ENCODE results near the gene NELFA.

Gene NELFA

DNA sequence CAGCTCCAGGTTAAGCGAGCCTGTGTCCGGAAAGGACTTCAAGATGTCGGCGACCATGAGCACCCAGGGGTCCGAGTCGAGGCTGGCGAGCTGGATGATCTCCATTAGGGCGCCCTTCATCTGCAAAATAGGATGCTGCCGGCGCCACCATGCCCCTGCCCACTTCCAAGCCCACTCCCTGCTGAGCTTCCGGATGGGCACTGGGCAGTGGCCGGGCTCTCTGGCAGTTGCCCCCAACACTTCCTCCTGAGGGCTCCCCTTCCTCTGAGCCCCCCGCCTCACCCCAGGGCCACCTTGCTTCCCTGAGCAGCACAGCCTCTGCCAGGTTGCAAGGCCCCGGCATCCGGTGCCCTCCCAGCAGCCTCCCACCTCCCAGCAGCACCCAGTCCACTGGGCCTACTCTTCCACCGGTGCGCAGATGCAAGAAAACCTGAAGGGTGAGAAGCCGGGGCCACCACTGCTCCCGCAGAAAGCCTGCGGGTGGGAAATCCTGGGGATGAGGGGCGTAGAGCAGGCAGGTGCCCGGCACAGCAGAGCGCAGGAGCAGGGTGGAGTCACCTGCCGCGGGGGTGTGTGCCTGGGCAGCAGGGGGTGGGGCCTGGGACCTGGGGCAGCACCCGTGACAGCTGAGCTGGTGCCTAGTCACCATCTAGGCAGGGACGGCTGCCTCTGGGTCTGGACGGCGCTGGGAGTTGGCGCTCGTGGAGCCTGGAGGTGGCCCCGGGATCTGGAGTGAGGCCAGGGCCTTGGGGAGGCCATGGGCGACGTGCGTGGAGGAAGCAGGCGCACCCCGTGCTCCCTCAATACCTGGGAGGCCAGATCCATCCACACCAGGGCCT lies 17.0 kb downstream of the NELFA start:
- peaks cover 60% of the 10 kb centered on the region for H3K36me3 ChIP-seq (ENCODE audit: insufficient read depth, insufficient read length, low read length)
- TF ChIP-seq YY1 (IDR thresholded peaks at IDR 0.05; ENCODE audit: insufficient read depth, insufficient read length) (no peak), SUZ12 (IDR thresholded peaks at IDR 0.05; ENCODE audit: extremely low read depth, insufficient read depth, insufficient read length) (no peak), ZNF274 (IDR thresholded peaks at IDR 0.05; ENCODE audit: low read depth, low read length) (no peak)
- H3K9ac ChIP-seq (ENCODE audit: insufficient read length, low read depth), result no peak overlapping the region
- DNase-seq (ENCODE audit: low read depth, low spot score), result no peak
- H3K4me1 ChIP-seq (ENCODE audit: insufficient read depth, insufficient read length), result peaks cover 10% of the 10 kb centered on the region
- H3K27me3 ChIP-seq (ENCODE audit: insufficient read depth, insufficient read length), result no peaks in the 10 kb centered on the region
- H3K9me3 ChIP-seq (ENCODE audit: insufficient read depth, low read length), result no peaks in the 10 kb centered on the region
- H3K4me3 ChIP-seq (ENCODE audit: insufficient read length, low read depth), result no peak overlapping the region

DNA sequence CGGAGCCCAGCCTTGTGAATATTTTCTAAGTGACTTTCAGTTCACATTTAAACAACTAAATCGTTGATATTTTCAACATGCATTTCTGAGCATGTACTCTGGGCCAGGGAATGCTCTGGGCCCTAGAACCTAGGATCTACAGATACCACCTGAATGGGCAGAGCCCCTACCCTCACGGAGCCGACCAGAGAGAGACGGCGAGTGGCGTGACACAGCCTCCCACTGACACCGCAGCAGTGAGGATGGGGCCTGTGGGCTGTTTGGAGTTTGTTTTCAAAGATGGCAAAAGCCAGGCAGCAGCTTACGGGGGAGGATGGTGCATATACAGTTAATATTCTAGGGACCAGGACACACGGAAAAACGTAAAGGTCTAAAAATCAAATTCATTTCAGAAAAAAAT lies 17.7 kb downstream of the NELFA start:
- Histone ChIP-seq H3K27me3 (ENCODE audit: insufficient read depth, insufficient read length) (no peaks in the 10 kb centered on the region), H3K4me3 (ENCODE audit: insufficient read length, low read depth) (no peak overlapping the region), H3K9me3 (ENCODE audit: insufficient read depth, low read length) (no peaks in the 10 kb centered on the region), H3K9ac (ENCODE audit: insufficient read length, low read depth) (no peak overlapping the region), H3K36me3 (ENCODE audit: insufficient read depth, insufficient read length, low read length) (peaks cover 67% of the 10 kb centered on the region), H3K4me1 (ENCODE audit: insufficient read depth, insufficient read length) (peaks cover 10% of the 10 kb centered on the region)
- TF ChIP-seq YY1 (IDR thresholded peaks at IDR 0.05; ENCODE audit: insufficient read depth, insufficient read length), result no peak
- TF ChIP-seq ZNF274 (IDR thresholded peaks at IDR 0.05; ENCODE audit: low read depth, low read length), result no peak
- DNase-seq (ENCODE audit: low read depth, low spot score), result no peak

DNA sequence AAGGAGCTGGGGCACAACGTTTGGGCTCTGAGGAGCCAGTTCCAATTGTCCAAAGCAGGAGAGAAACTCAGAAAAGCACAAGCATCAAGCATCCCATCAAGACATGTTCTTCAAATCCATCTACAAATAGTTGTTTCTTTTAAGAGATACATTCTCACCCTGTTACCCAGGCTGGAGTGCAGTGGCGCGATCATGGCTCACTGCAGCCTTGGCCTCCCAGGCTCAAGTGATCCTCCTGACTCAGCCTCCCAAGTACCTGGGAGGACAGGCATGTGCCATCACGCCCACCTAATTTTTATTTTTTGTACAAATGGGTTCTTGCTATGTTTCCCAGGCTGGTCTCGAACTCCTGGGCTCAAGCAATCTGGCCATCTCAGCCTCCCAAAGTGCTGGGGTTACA lies 18.1 kb downstream of the NELFA start:
- no peaks in the 10 kb centered on the region for H3K9me3 ChIP-seq (ENCODE audit: insufficient read depth, low read length)
- no peak for TF ChIP-seq SUZ12 (IDR thresholded peaks at IDR 0.05; ENCODE audit: extremely low read depth, insufficient read depth, insufficient read length)
- TF ChIP-seq YY1 (IDR thresholded peaks at IDR 0.05; ENCODE audit: insufficient read depth, insufficient read length), result no peak
- no peak for TF ChIP-seq ZNF274 (IDR thresholded peaks at IDR 0.05; ENCODE audit: low read depth, low read length)
- no peak for DNase-seq (ENCODE audit: low read depth, low spot score)
- no peak overlapping the region for H3K9ac ChIP-seq (ENCODE audit: insufficient read length, low read depth)
- peaks cover 10% of the 10 kb centered on the region for H3K4me1 ChIP-seq (ENCODE audit: insufficient read depth, insufficient read length)
- no peaks in the 10 kb centered on the region for H3K27me3 ChIP-seq (ENCODE audit: insufficient read depth, insufficient read length)
- H3K36me3 ChIP-seq (ENCODE audit: insufficient read depth, insufficient read length, low read length), result peaks cover 71% of the 10 kb centered on the region
- H3K4me3 ChIP-seq (ENCODE audit: insufficient read length, low read depth), result no peak overlapping the region

DNA sequence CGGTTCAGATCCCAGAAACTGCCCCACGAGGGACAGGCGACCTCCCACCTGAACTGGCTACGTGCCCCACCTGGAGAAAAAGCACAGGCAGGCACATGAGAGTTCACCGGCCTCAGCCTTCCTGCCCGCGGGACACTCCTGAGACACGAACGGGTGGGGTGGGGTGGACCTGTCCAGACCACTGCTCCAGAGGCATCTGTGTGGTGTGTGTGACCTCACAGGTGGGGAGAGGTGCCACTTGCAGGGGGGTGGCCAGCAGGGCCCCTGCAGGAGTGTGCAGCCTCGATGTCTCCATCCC lies 18.5 kb downstream of the NELFA start:
- no peaks in the 10 kb centered on the region for H3K27me3 ChIP-seq (ENCODE audit: insufficient read depth, insufficient read length)
- H3K4me1 ChIP-seq (ENCODE audit: insufficient read depth, insufficient read length), result peaks cover 10% of the 10 kb centered on the region
- H3K36me3 ChIP-seq (ENCODE audit: insufficient read depth, insufficient read length, low read length), result peaks cover 75% of the 10 kb centered on the region
- no peak overlapping the region for H3K4me3 ChIP-seq (ENCODE audit: insufficient read length, low read depth)
- TF ChIP-seq ZNF274 (IDR thresholded peaks at IDR 0.05; ENCODE audit: low read depth, low read length) (no peak), SUZ12 (IDR thresholded peaks at IDR 0.05; ENCODE audit: extremely low read depth, insufficient read depth, insufficient read length) (no peak), YY1 (IDR thresholded peaks at IDR 0.05; ENCODE audit: insufficient read depth, insufficient read length) (no peak)
- no peak for DNase-seq (ENCODE audit: low read depth, low spot score)
- no peaks in the 10 kb centered on the region for H3K9me3 ChIP-seq (ENCODE audit: insufficient read depth, low read length)
- no peak overlapping the region for H3K9ac ChIP-seq (ENCODE audit: insufficient read length, low read depth)

DNA sequence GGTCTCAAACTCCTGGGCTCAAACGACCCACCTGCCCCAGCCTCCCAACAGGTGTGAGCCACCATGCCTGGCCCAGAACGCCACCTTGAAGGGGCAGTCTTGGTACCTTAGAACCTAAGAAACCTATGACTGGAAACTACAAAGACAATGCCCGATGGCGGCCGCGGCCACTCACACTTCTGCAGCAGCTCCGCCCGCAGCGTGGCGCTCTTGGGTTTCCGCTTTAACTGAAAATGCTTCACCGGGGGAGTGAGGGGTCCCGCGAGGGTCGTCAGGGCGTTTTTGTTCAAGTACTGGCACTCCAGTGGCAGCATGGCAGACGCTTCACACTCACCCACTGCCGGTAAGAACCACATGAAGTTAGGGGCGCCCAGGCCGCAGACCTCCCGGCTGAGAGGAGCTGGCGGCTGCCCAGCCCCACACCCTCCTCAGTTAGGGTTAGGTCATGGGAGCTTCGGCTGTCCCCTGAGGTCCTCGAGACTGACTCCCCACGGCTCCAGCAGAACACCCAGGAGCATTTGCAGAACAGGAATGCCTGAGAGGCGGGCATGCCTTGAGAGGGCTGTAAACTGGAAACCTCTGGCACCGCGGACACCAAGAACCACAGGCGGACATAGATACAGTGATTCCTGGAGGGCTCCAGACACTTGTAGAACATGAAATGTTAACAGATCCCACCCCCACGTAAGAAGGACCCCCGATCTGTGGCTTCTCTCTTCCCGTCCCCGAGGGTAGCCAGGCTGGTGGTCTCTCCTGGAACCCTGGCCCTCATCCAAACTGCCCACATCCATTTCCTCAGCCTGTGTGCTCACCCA lies 19.0 kb downstream of the NELFA start:
- Histone ChIP-seq H3K9me3 (ENCODE audit: insufficient read depth, low read length) (no peaks in the 10 kb centered on the region), H3K4me1 (ENCODE audit: insufficient read depth, insufficient read length) (peaks cover 10% of the 10 kb centered on the region), H3K4me3 (ENCODE audit: insufficient read length, low read depth) (no peak overlapping the region), H3K27me3 (ENCODE audit: insufficient read depth, insufficient read length) (no peaks in the 10 kb centered on the region), H3K36me3 (ENCODE audit: insufficient read depth, insufficient read length, low read length) (peaks cover 77% of the 10 kb centered on the region), H3K9ac (ENCODE audit: insufficient read length, low read depth) (no peak overlapping the region)
- TF ChIP-seq ZNF274 (IDR thresholded peaks at IDR 0.05; ENCODE audit: low read depth, low read length), result no peak
- no peak for TF ChIP-seq YY1 (IDR thresholded peaks at IDR 0.05; ENCODE audit: insufficient read depth, insufficient read length)
- no peak for TF ChIP-seq SUZ12 (IDR thresholded peaks at IDR 0.05; ENCODE audit: extremely low read depth, insufficient read depth, insufficient read length)
- no peak for DNase-seq (ENCODE audit: low read depth, low spot score)

DNA sequence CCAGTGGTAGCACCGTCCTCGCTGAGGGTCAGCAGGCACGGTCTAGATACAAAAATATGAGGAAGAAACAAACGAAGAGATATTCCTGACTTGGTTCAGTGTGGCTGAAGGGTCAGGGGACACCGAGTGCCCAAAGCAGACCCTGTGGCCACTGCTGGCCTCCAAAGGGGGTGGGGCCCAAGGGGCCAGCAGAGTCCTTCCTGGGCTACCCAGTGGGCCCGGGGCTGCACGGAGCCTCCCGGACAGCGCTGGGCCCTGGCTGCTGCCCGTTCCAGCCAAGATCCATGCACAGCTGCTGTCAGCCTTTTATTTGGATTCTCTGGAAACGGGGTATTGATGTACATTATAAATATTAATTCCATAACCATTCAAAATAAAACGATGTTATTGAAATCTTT lies 20.4 kb downstream of the NELFA start:
- H3K4me3 ChIP-seq (ENCODE audit: insufficient read length, low read depth), result no peak overlapping the region
- no peaks in the 10 kb centered on the region for H3K9me3 ChIP-seq (ENCODE audit: insufficient read depth, low read length)
- TF ChIP-seq YY1 (IDR thresholded peaks at IDR 0.05; ENCODE audit: insufficient read depth, insufficient read length), result no peak
- no peak for TF ChIP-seq ZNF274 (IDR thresholded peaks at IDR 0.05; ENCODE audit: low read depth, low read length)
- no peak for TF ChIP-seq SUZ12 (IDR thresholded peaks at IDR 0.05; ENCODE audit: extremely low read depth, insufficient read depth, insufficient read length)
- peaks cover 10% of the 10 kb centered on the region for H3K4me1 ChIP-seq (ENCODE audit: insufficient read depth, insufficient read length)
- DNase-seq (ENCODE audit: low read depth, low spot score), result no peak
- peaks cover 92% of the 10 kb centered on the region for H3K36me3 ChIP-seq (ENCODE audit: insufficient read depth, insufficient read length, low read length)
- H3K27me3 ChIP-seq (ENCODE audit: insufficient read depth, insufficient read length), result no peaks in the 10 kb centered on the region
- no peak overlapping the region for H3K9ac ChIP-seq (ENCODE audit: insufficient read length, low read depth)

DNA sequence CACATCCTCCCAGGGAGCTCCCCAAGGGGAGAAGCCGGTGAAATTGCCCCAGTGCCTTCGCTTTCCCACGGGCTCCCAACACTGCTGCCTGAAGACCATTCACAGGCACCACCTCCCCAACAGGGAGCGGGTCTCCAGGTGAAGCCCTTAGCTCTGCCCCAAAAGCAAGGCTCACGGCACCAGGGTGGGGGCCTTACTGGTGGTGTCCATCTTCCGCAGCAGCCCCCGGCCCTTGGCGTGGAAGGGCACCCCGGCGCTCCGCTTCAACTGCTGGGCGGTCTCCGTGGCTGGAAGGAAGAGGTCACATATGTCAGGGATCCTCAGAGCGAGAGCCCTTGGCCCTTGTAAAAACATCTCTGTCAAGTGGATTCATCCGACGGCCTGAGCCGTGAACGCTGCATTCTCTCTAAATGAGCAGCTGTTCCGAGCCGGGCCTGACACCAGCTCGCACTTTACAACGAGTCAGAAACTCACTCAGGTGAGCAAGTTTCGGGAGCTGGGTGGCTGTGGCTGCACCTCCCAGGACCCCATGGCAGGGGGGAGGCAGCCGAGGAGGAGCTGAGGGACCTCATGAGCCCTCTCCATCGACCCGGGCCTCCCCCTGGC lies 20.9 kb downstream of the NELFA start:
- no peak overlapping the region for H3K4me3 ChIP-seq (ENCODE audit: insufficient read length, low read depth)
- no peaks in the 10 kb centered on the region for H3K9me3 ChIP-seq (ENCODE audit: insufficient read depth, low read length)
- DNase-seq (ENCODE audit: low read depth, low spot score), result no peak
- H3K9ac ChIP-seq (ENCODE audit: insufficient read length, low read depth), result no peak overlapping the region
- peaks cover 10% of the 10 kb centered on the region for H3K4me1 ChIP-seq (ENCODE audit: insufficient read depth, insufficient read length)
- H3K36me3 ChIP-seq (ENCODE audit: insufficient read depth, insufficient read length, low read length), result peaks cover 97% of the 10 kb centered on the region
- no peaks in the 10 kb centered on the region for H3K27me3 ChIP-seq (ENCODE audit: insufficient read depth, insufficient read length)
- TF ChIP-seq SUZ12 (IDR thresholded peaks at IDR 0.05; ENCODE audit: extremely low read depth, insufficient read depth, insufficient read length), result no peak
- no peak for TF ChIP-seq ZNF274 (IDR thresholded peaks at IDR 0.05; ENCODE audit: low read depth, low read length)
- TF ChIP-seq YY1 (IDR thresholded peaks at IDR 0.05; ENCODE audit: insufficient read depth, insufficient read length), result no peak
